ENCODE data around the gene HTR3B. TPM values are rescaled to one million over a fixed set of nuclear protein-coding genes. Genes with fewer than 3 reads are reported as not detected.

Gene HTR3B
- total RNA-seq, 2 experiments from 2014 or later = not detected

DNA sequence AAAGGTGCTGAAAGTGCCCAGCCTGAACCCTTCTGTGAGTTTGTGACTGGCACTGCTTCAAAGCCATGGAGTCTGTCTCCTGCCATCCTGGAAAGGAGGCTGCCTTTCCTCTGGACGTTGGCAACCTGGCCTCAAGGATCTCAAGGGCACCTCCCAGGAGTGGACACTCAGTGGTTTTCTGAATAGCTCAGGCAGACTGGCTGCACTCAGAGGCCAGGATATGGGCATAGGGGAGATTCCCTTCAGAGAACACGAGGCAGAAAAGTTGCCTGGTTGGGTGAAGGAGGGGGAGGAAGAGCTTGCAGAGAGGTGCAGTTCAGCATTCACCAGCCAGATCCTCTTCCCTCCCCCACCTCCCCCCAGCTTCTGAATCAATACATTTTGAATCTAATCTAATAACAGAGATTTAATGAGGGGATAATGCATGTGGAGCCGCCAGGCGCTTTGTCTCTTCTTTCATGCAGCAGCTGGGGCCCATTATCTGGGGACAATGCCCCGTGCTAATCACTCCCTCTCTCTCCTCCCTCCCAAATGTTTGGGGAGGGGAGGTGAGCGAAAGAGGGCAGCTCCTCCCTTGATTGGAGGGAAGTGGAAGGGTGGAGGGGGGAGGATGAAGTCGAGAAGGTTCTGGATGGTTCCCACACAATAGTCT is 88.0 kb downstream of the HTR3B start:
- DNase-seq = no peak
- H3K9me3 Mint-ChIP-seq = no peaks in the 10 kb centered on the region
- H3K4me1 Mint-ChIP-seq = peaks cover 9% of the 10 kb centered on the region
- no peaks in the 10 kb centered on the region for H3K36me3 Mint-ChIP-seq
- no peak overlapping the region for H3K4me3 Mint-ChIP-seq
- peaks cover 21% of the 10 kb centered on the region for H3K27me3 Mint-ChIP-seq
- no peak overlapping the region for H3K27ac Mint-ChIP-seq
- ATAC-seq (ENCODE audit: low read depth) = no peak
- POLR2A ChIA-PET = no interaction called here

DNA sequence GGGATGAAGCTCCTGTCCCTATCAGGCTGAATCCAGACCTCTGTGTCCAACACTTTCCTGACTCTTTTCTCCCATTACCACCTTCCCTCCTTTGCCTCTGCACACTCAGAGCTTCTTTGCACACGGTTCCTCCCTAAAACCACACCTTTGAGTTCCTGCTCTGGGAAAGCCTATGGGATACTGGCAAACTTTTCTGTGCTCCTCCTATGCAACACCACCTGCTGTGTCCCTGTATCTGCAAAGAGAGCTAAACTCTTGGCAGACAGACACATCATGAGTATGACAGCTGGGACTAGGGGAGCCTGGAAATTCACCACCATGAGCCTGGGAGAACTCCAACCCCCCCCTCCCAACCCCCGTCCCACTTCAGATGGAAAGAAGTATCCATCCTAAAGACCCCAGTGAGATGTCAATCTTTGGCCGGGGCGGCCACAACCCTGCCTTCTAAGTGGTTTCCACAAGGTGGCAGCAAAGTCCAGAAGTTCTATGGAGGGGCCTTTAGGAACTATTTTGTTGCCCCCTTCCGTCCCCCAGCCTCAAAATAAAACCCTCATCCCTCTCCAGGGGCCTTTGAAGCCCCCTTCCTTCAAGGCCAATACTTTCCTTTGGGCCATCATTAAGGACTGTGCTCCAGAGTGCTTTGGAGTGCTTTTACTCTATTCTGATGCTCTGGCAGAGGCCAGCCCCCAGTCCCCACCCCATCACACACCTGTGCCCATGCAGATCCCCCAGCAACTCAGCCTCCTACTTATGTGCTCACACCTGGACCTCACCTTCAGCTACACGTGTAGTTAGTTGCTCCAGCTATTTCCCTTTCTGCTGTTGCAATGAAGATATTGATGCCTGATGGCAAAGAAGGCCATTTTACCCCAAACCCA is 89.7 kb downstream of the HTR3B start:
- ATAC-seq (ENCODE audit: low read depth) (peak; percentile 43), DNase-seq (peak; percentile 42)
- no peaks in the 10 kb centered on the region for H3K36me3 Mint-ChIP-seq
- H3K27me3 Mint-ChIP-seq = peaks cover 19% of the 10 kb centered on the region
- no peak overlapping the region for H3K4me3 Mint-ChIP-seq
- POLR2A ChIA-PET = interaction anchor here (1.8 kb wide), 1 partner anchor 265 kb away, joined by 5 read pairs; no protein-coding TSS in a partner anchor
- no peaks in the 10 kb centered on the region for H3K9me3 Mint-ChIP-seq
- H3K27ac Mint-ChIP-seq = no peak overlapping the region
- H3K4me1 Mint-ChIP-seq = peaks cover 9% of the 10 kb centered on the region

Other genes starting within 250 kb of the HTR3B start
- under 1 TPM; 0.43 to 1.00 TPM for gene TMPRSS5, start 198.5 kb upstream of the HTR3B start, total RNA-seq
- 10 to 100 TPM; 14.6 to 16.3 TPM for gene ZW10, start 131.1 kb upstream of the HTR3B start, total RNA-seq
- not detected for gene CLDN25, start 125.0 kb upstream of the HTR3B start, total RNA-seq
- 10 to 100 TPM; 43.0 to 44.9 TPM for gene USP28, start 29.2 kb upstream of the HTR3B start, total RNA-seq
- gene HTR3A, start 70.3 kb downstream of the HTR3B start, total RNA-seq = not detected
- gene ZBTB16, start 154.9 kb downstream of the HTR3B start, total RNA-seq = 10 to 100 TPM; 13.1 to 14.6 TPM

All from activated naive CD8-positive, alpha-beta T cell treated with anti-CD3 and anti-CD28 coated beads, Interleukin-2, amount 10 ng/mL, durations not matched to agents 7 days and 5 days (primary cell).